ENCODE data around the gene GRPR. TPM values are rescaled to one million over a fixed set of nuclear protein-coding genes. Genes with fewer than 3 reads are reported as not detected.

GRPR gene
- total and polyA plus RNA-seq, 10 of the 15 experiments (the other 5 are each of a cell fraction or from before 2014, with no cell fraction given), result 0.10 to 3.7 (median 0.21) TPM; not detected in 1

- TF ChIP-seq, protein P1, sequence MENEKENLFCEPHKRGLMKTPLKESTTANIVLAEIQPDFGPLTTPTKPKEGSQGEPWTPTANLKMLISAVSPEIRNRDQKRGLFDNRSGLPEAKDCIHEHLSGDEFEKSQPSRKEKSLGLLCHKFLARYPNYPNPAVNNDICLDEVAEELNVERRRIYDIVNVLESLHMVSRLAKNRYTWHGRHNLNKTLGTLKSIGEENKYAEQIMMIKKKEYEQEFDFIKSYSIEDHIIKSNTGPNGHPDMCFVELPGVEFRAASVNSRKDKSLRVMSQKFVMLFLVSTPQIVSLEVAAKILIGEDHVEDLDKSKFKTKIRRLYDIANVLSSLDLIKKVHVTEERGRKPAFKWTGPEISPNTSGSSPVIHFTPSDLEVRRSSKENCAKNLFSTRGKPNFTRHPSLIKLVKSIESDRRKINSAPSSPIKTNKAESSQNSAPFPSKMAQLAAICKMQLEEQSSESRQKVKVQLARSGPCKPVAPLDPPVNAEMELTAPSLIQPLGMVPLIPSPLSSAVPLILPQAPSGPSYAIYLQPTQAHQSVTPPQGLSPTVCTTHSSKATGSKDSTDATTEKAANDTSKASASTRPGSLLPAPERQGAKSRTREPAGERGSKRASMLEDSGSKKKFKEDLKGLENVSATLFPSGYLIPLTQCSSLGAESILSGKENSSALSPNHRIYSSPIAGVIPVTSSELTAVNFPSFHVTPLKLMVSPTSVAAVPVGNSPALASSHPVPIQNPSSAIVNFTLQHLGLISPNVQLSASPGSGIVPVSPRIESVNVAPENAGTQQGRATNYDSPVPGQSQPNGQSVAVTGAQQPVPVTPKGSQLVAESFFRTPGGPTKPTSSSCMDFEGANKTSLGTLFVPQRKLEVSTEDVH (IDR thresholded peaks at IDR 0.05; ENCODE audit: low read depth, partially characterized antibody), result no peak
- TF ChIP-seq, protein P2, sequence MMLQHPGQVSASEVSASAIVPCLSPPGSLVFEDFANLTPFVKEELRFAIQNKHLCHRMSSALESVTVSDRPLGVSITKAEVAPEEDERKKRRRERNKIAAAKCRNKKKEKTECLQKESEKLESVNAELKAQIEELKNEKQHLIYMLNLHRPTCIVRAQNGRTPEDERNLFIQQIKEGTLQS (IDR thresholded peaks at IDR 0.05; ENCODE audit: borderline replicate concordance, extremely low read depth, low read depth, low read length), result no peak
- TF ChIP-seq MXI1 (IDR thresholded peaks at IDR 0.05; ENCODE audit: low read depth, low read length), result no peak
- no peak for TF ChIP-seq POLR2A (IDR thresholded peaks at IDR 0.05; ENCODE audit: low read depth, low read length)
- TF ChIP-seq KLF5 (IDR thresholded peaks at IDR 0.05; ENCODE audit: partially characterized antibody), result no peak
- TF ChIP-seq, protein P3, sequence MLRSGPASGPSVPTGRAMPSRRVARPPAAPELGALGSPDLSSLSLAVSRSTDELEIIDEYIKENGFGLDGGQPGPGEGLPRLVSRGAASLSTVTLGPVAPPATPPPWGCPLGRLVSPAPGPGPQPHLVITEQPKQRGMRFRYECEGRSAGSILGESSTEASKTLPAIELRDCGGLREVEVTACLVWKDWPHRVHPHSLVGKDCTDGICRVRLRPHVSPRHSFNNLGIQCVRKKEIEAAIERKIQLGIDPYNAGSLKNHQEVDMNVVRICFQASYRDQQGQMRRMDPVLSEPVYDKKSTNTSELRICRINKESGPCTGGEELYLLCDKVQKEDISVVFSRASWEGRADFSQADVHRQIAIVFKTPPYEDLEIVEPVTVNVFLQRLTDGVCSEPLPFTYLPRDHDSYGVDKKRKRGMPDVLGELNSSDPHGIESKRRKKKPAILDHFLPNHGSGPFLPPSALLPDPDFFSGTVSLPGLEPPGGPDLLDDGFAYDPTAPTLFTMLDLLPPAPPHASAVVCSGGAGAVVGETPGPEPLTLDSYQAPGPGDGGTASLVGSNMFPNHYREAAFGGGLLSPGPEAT (IDR thresholded peaks at IDR 0.05; ENCODE audit: low read depth), result peak; percentile 71; the same call in 1 of the 2 replicates
These were observed 3.8 kb upstream of the GRPR start (continued) for GRCh38 chrX:16119353-16120220.
